ENCODE measurements around the gene AMMECR1.

GRCh38 chrX:110276778-110277177, 41.1 kb downstream of the AMMECR1 start:
- TF ChIP-seq EZH2 (IDR thresholded peaks at IDR 0.05; ENCODE audit: insufficient read depth, poor library complexity, severe bottlenecking): no peak
- TF ChIP-seq EZH2phosphoT487 (IDR thresholded peaks at IDR 0.05; ENCODE audit: insufficient read depth, low read depth): no peak

All from GM23248 (cell line).